Activated naive CD8-positive, alpha-beta T cell (primary cell): ENCODE results near the gene PIP.
"Not testable (repeated sequence)": the region's sequence is repeated elsewhere in the genome, so short reads cannot be mapped to it uniquely, and the experiment has no call there.

Experiments
- H3K27ac Mint-ChIP-seq: one replicate; pipeline ENCODE4 v1.8.0; 2021; ENCODE audit warnings: mixed read lengths
- H3K27me3 Mint-ChIP-seq: one replicate; pipeline ENCODE4 v1.8.0; 2021; ENCODE audit warnings: mixed read lengths
- H3K36me3 Mint-ChIP-seq: one replicate; pipeline ENCODE4 v1.8.0; 2021; ENCODE audit warnings: mixed read lengths
- H3K4me1 Mint-ChIP-seq: one replicate; pipeline ENCODE4 v1.8.0; 2021; ENCODE audit warnings: low read depth, mixed read lengths
- H3K4me3 Mint-ChIP-seq: one replicate; pipeline ENCODE4 v1.8.0; 2021; ENCODE audit warnings: mild to moderate bottlenecking, mixed read lengths
- H3K9me3 Mint-ChIP-seq: one replicate; pipeline ENCODE4 v1.8.0; 2021; ENCODE audit warnings: low read depth, mixed read lengths

The PIP gene

DNA sequence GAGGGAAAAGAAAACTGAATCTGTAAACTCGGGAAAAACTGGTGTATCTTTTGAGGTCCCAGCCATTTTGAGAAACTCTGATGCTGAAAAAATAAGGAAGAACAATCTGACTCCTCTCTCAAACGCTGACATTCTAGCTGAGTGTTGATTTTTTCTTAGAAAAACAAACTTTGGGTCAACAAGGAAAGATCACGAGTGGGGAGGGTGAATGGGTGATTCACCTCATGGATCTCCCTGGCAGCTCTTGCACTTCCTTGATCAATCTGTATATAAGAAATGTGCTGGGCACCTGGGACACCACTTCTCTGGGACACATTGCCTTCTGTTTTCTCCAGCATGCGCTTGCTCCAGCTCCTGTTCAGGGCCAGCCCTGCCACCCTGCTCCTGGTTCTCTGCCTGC, at the start of gene PIP:
Gene PIP (plus strand): TSS at position 297 of the 400 bp plus-strand sequence. CDS start 40 bp downstream, at position 337.
- H3K4me3 Mint-ChIP-seq, result no peak within 1 kb of the TSS
- no peaks in the 10 kb centered on the region for H3K4me1 Mint-ChIP-seq
- H3K27me3 Mint-ChIP-seq, result peaks cover 15% of the 10 kb centered on the region
- no peaks in the 10 kb centered on the region for H3K9me3 Mint-ChIP-seq
- no peak within 1 kb of the TSS for H3K27ac Mint-ChIP-seq
- no peaks in the 10 kb centered on the region for H3K36me3 Mint-ChIP-seq

GRCh38 chr7:143085109-143085508, 46.8 kb upstream of the PIP start:
- Mint-ChIP-seq H3K9me3 (peaks cover 7% of the 10 kb centered on the region), H3K4me1 (no peaks in the 10 kb centered on the region), H3K27me3 (peaks cover 8% of the 10 kb centered on the region), H3K36me3 (peaks cover 4% of the 10 kb centered on the region), H3K4me3 (no peak overlapping the region), H3K27ac (no peak overlapping the region)

DNA sequence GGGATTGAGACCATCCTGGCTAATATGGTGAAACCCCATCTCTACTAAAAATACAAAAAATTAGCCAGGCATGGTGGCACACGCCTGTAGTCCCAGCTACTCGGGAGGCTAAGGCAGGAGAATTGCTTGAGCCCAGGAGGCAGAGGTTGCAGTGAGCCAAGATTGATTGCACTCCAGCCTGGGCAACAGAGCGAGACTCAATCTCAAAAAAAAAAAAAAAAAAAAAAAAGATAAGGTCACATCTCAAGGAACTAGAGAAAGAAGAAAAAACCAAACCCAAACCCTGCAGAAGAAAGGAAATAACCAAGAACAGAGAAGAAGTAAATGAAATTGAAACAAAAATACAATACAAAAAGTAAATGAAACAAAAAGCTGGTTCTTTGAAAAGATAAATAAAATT, 46.3 kb upstream of the PIP start:
- not testable (repeated sequence) for H3K27ac Mint-ChIP-seq, H3K36me3 Mint-ChIP-seq, H3K4me3 Mint-ChIP-seq

GRCh38 chr7:143088549-143089231, 43.2 kb upstream of the PIP start:
- H3K36me3 Mint-ChIP-seq, result not testable (repeated sequence)

More for the DNA sequence above, 46.3 kb upstream of the PIP start:
- not testable (repeated sequence) for H3K27me3 Mint-ChIP-seq, H3K9me3 Mint-ChIP-seq, H3K4me1 Mint-ChIP-seq

GRCh38 chr7:143096146-143096545, 35.7 kb upstream of the PIP start:
- no peaks in the 10 kb centered on the region for H3K4me1 Mint-ChIP-seq
- no peaks in the 10 kb centered on the region for H3K36me3 Mint-ChIP-seq
- no peak overlapping the region for H3K27ac Mint-ChIP-seq
- peaks cover 21% of the 10 kb centered on the region for H3K9me3 Mint-ChIP-seq
- H3K4me3 Mint-ChIP-seq, result no peak overlapping the region
- no peaks in the 10 kb centered on the region for H3K27me3 Mint-ChIP-seq

More at GRCh38 chr7:143088549-143089231, 43.2 kb upstream of the PIP start:
- not testable (repeated sequence) for H3K9me3 Mint-ChIP-seq, H3K27ac Mint-ChIP-seq, H3K27me3 Mint-ChIP-seq, H3K4me3 Mint-ChIP-seq, H3K4me1 Mint-ChIP-seq

DNA sequence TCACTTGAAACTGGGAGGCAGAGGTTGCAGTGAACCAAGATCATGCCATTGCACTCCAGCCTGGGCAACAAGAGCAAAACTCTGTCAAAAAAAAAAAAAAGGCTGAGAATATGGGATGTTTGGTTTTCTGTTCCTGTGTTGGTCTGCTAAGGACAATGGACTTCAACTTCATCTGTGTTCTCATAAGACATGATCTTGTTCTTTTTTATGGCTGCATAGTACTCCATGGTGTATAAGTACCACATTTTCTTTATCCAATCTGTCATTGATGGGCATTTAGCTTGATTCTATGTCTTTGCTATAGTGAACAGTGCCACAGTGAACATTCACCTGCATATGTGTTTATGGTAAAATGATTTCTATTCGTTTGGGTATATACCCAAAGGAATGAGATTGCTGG, 32.3 kb upstream of the PIP start:
- not testable (repeated sequence) for H3K36me3 Mint-ChIP-seq, H3K4me1 Mint-ChIP-seq, H3K4me3 Mint-ChIP-seq, H3K27ac Mint-ChIP-seq, H3K27me3 Mint-ChIP-seq
- H3K9me3 Mint-ChIP-seq, result peaks cover 21% of the 10 kb centered on the region

DNA sequence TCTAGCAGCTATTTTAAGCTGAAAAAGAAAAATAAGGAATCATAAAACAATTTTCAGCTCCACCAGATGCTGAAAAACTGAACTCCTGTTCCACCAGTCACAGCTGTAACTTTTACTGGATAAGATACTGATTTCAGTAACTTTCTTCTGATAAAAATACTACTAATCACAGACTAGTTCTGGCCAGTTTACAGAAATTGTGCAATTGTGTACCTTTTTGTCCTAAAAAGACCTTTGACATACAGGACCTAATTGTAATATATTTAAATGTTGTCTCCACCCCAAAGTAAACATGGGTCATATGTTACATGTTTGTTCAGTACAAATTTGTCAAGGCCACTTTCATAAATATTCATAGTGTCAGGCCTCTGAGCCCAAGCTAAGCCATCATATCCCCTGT, 27.1 kb upstream of the PIP start:
- Mint-ChIP-seq H3K27me3 (no peaks in the 10 kb centered on the region), H3K4me3 (no peak overlapping the region), H3K4me1 (no peaks in the 10 kb centered on the region), H3K27ac (no peak overlapping the region), H3K36me3 (no peaks in the 10 kb centered on the region), H3K9me3 (peaks cover 5% of the 10 kb centered on the region)

DNA sequence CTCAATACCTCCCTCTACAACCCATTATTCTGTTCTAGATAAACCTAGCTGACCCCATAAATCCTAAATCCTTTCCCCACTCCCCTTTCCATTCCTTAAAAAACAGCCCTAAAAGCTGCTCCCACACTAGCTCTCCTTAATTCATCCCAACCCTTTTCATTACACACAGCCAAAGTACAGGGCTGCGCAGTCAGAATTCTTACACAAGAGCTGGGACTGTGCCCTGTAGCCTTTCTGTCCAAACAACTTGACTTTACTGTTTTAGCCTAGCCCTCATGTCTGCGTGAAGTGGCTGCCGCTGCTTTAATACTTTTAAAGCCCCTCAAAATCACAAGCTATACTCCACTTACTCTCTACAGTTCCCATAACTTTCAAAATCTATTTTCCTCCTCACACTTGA, 23.9 kb upstream of the PIP start:
- not testable (repeated sequence) for H3K27me3 Mint-ChIP-seq, H3K36me3 Mint-ChIP-seq, H3K4me3 Mint-ChIP-seq, H3K27ac Mint-ChIP-seq, H3K9me3 Mint-ChIP-seq, H3K4me1 Mint-ChIP-seq

GRCh38 chr7:143117395-143117794, 14.5 kb upstream of the PIP start:
- Mint-ChIP-seq H3K4me3 (no peak overlapping the region), H3K27me3 (peaks cover 1% of the 10 kb centered on the region), H3K36me3 (peaks cover 3% of the 10 kb centered on the region), H3K4me1 (no peaks in the 10 kb centered on the region), H3K27ac (no peak overlapping the region), H3K9me3 (peaks cover 3% of the 10 kb centered on the region)

DNA sequence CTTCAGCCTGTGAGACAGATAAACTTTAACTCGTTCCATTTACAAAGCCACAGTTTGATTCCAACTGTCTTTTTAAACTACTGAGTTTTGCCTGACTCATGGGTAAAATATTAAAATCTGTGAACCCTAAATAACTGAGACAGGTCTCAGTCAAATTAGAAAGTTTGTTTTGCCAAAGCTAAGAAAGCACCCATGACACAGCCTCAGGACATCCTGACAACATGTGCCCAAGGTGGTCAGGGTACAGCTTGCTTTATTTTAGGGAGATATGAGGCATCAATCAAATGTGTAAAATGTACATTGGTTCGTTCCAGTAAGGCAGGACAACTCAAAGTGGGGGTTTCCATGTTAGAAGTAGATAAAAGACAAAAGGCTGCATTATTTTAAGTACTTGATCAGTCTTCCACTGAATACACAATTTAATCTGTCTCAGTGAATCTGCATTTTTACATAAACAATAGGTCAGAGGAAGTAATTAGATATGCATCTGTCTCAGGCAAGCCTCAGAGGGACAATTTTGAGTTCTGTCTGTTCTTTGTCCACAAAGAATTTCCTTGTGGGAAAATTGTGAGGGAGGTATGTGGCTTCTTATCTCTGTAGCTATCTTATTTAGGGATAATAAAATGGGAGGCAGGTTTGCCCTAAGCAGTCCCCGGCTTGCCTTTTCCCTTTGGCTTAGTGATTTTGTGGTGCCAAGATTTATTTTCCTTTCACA, 11.0 kb upstream of the PIP start:
- H3K36me3 Mint-ChIP-seq, result no peaks in the 10 kb centered on the region
- H3K27ac Mint-ChIP-seq, result no peak overlapping the region
- H3K9me3 Mint-ChIP-seq, result peaks cover 16% of the 10 kb centered on the region
- H3K4me1 Mint-ChIP-seq, result no peaks in the 10 kb centered on the region
- no peak overlapping the region for H3K4me3 Mint-ChIP-seq
- peaks cover 1% of the 10 kb centered on the region for H3K27me3 Mint-ChIP-seq

- H3K4me3 Mint-ChIP-seq, H3K27ac Mint-ChIP-seq, H3K27me3 Mint-ChIP-seq, H3K4me1 Mint-ChIP-seq, H3K36me3 Mint-ChIP-seq: not testable (repeated sequence)
- peaks cover 22% of the 10 kb centered on the region for H3K9me3 Mint-ChIP-seq
Observed at GRCh38 chr7:143123326-143123725, 8.6 kb upstream of the PIP start.

- no peaks in the 10 kb centered on the region for H3K4me1 Mint-ChIP-seq
- no peaks in the 10 kb centered on the region for H3K36me3 Mint-ChIP-seq
- no peak overlapping the region for H3K4me3 Mint-ChIP-seq
- H3K27ac Mint-ChIP-seq, result no peak overlapping the region
- H3K27me3 Mint-ChIP-seq, result peaks cover 10% of the 10 kb centered on the region
- peaks cover 22% of the 10 kb centered on the region for H3K9me3 Mint-ChIP-seq
Observed at GRCh38 chr7:143126146-143126545, 5.7 kb upstream of the PIP start.

DNA sequence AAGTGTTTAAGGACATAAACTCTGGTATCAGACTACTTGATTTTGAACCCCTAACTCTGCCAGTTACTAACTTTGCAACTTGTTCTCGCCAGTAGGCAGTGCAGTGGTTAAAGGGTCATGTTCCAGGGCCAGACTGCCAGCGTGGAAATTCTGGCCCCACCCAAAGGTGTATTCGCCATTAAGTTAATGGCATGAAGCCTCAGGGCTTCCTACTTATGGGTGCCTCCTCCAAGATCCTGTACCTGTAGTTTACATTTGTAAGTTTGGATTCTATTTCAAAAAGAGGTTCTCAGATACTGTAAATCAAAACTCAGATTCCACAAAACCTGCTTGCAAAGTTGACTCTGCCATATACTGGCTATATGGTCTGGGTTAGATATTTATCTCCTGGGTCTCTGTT, 2.8 kb upstream of the PIP start:
- peaks cover 22% of the 10 kb centered on the region for H3K9me3 Mint-ChIP-seq

GRCh38 chr7:143129477-143129876, 2.4 kb upstream of the PIP start:
- Mint-ChIP-seq H3K27me3 (peaks cover 10% of the 10 kb centered on the region), H3K36me3 (no peaks in the 10 kb centered on the region), H3K4me1 (no peaks in the 10 kb centered on the region), H3K4me3 (no peak overlapping the region), H3K27ac (no peak overlapping the region), H3K9me3 (peaks cover 19% of the 10 kb centered on the region)

More for the DNA sequence above, 2.8 kb upstream of the PIP start:
- Mint-ChIP-seq H3K27ac (no peak overlapping the region), H3K4me3 (no peak overlapping the region), H3K36me3 (no peaks in the 10 kb centered on the region), H3K27me3 (peaks cover 10% of the 10 kb centered on the region), H3K4me1 (no peaks in the 10 kb centered on the region)

GRCh38 chr7:143130541-143130940, 1.3 kb upstream of the PIP start:
- no peaks in the 10 kb centered on the region for H3K4me1 Mint-ChIP-seq
- H3K4me3 Mint-ChIP-seq, result no peak overlapping the region
- H3K27ac Mint-ChIP-seq, result no peak overlapping the region
- no peaks in the 10 kb centered on the region for H3K36me3 Mint-ChIP-seq
- peaks cover 9% of the 10 kb centered on the region for H3K9me3 Mint-ChIP-seq
- peaks cover 15% of the 10 kb centered on the region for H3K27me3 Mint-ChIP-seq

DNA sequence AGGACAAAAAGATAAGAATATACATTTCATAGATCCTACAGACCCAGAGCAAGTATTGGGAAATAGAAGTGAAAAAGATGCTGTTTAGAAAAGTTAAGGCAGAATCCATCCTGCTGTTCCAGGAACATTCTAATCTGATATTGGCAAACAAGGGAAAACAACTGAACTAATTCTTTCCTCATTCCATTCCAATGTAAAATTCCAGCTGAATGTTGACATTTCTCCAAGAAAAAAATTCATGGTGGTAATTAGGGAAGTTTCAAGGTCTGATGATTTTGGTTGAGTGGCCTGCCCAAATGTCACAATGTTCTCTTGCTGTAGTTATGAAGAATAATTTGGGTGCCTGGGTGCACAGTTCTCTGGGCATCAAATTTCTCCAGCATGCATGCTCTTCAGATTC, 15.2 kb downstream of the PIP start:
- no peak overlapping the region for H3K4me3 Mint-ChIP-seq
- peaks cover 3% of the 10 kb centered on the region for H3K27me3 Mint-ChIP-seq
- H3K27ac Mint-ChIP-seq, result no peak overlapping the region
- no peaks in the 10 kb centered on the region for H3K4me1 Mint-ChIP-seq
- H3K9me3 Mint-ChIP-seq, result peaks cover 5% of the 10 kb centered on the region
- no peaks in the 10 kb centered on the region for H3K36me3 Mint-ChIP-seq
